Ramos (cell line): ENCODE results near the gene CREB5.
"Not testable (repeated sequence)": the region's sequence is repeated elsewhere in the genome, so short reads cannot be mapped to it uniquely, and the experiment has no call there.

Experiments
- in situ Hi-C: fragments of 300-500 bp; cut with MboI; formaldehyde crosslinking; loops from one replicate; pipeline ENCODE4 v1.14.3; 2022; ENCODE audit warnings: low sequenced_read_pairs; ENCODE audit not compliant: unreplicated experiment

Gene CREB5

GRCh38 chr7:28597284-28597683, 185.0 kb downstream of the CREB5 start:
- in situ Hi-C loops: no loop called here

GRCh38 chr7:28598037-28598436, 185.7 kb downstream of the CREB5 start:
- in situ Hi-C loops: not testable (repeated sequence)

GRCh38 chr7:28598586-28598985, 186.3 kb downstream of the CREB5 start:
- in situ Hi-C loops: no loop called here

- in situ Hi-C loops: no loop called here
Measured at GRCh38 chr7:28599411-28599810, 187.1 kb downstream of the CREB5 start.

- in situ Hi-C loops: no loop called here
Measured at GRCh38 chr7:28602282-28602681, 190.0 kb downstream of the CREB5 start.

- in situ Hi-C loops: no loop called here
Measured at GRCh38 chr7:28605427-28606085, 193.2 kb downstream of the CREB5 start.

- in situ Hi-C loops: no loop called here
Measured at GRCh38 chr7:28606421-28606820, 194.1 kb downstream of the CREB5 start.

- in situ Hi-C loops: no loop called here
Measured at GRCh38 chr7:28607855-28608193, 195.5 kb downstream of the CREB5 start.

- in situ Hi-C loops: no loop called here
Measured at GRCh38 chr7:28608237-28608656, 195.9 kb downstream of the CREB5 start.

GRCh38 chr7:28608731-28609130, 196.4 kb downstream of the CREB5 start:
- in situ Hi-C loops: no loop called here

GRCh38 chr7:28609608-28610007, 197.3 kb downstream of the CREB5 start:
- in situ Hi-C loops: no loop called here

GRCh38 chr7:28611399-28611897, 199.1 kb downstream of the CREB5 start:
- in situ Hi-C loops: not testable (repeated sequence)

GRCh38 chr7:28613262-28613661, 200.9 kb downstream of the CREB5 start:
- in situ Hi-C loops: no loop called here

GRCh38 chr7:28615091-28615490, 202.8 kb downstream of the CREB5 start:
- in situ Hi-C loops: no loop called here

GRCh38 chr7:28617308-28617880, 205.1 kb downstream of the CREB5 start:
- in situ Hi-C loops: no loop called here

GRCh38 chr7:28618383-28618782, 206.1 kb downstream of the CREB5 start:
- in situ Hi-C loops: no loop called here

- in situ Hi-C loops: no loop called here
Measured at GRCh38 chr7:28619256-28619655, 206.9 kb downstream of the CREB5 start.

GRCh38 chr7:28621369-28621841, 209.1 kb downstream of the CREB5 start:
- in situ Hi-C loops: no loop called here

- in situ Hi-C loops: no loop called here
Measured at GRCh38 chr7:28623105-28623730, 210.9 kb downstream of the CREB5 start.

- in situ Hi-C loops: no loop called here
Measured at GRCh38 chr7:28623863-28624262, 211.5 kb downstream of the CREB5 start.

GRCh38 chr7:28625432-28625831, 213.1 kb downstream of the CREB5 start:
- in situ Hi-C loops: loop anchor here (25.0 kb wide), 1 partner anchor 238 kb away; no protein-coding TSS in a partner anchor
